ENCODE measurements around the gene ELAVL1.

The ELAVL1 gene

DNA sequence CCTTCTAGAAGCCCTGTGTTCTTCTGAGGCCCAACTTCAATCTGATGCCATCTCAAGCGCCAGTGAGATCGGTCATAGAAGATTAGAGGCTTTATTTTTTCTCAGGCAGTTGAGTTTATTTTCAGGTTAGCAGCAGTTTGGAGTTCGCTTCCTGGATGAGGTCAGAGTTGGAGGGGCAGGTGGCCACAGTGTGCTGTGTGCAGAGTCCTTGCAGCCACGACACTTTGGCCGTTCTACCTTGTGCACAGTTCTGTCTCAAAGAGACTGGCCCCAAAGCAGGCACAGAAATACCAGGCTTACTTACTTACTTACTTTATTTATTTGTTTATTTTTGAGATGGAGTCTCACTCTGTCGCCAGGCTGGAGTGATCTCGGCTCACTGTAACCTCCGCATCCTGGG lies 15.9 kb upstream of the ELAVL1 start:
- no peak for DNase-seq (ENCODE audit: low read depth in 2 of 2)

DNA sequence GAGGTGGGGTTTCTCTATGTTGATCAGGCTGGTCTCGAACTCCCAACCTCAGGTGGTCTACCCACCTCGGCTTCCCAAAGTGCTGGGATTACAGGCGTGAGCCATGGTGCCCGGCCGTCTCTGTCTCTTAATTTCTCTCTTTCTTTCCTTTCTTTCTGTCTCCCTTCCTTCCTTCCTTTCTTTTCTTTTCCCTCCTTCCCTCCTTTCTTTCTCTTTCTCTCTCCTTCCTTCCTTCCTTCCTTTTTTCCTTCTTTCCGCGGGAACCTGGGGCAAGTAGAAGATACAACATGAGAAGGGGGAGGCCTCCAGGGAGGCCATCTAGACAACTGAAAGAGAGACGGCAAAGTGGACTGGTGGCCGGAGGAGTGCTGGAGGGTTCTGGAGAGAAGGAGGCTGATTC lies 15.2 kb upstream of the ELAVL1 start:
- DNase-seq (ENCODE audit: low read depth in 2 of 2), result no peak

DNA sequence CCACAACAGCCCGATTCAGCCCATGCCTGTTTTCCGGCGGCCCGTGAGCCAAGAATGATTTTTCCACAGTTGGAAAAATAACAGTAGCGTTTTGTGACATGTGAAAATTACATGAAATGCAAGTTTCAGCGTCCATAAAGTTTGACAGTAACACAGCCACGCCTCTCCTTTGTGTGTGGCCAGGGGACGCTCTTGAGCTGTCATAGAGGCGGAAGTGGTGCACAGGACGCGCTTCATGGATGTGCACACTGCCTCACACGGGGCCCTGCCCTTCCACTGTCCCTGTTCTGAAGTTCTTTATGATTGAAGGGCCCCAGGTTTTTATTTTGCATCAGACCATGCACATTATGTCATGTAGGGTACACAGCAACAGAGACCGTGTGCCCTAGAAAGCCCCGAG lies 12.4 kb upstream of the ELAVL1 start:
- no peak for DNase-seq (ENCODE audit: low read depth in 2 of 2)

DNA sequence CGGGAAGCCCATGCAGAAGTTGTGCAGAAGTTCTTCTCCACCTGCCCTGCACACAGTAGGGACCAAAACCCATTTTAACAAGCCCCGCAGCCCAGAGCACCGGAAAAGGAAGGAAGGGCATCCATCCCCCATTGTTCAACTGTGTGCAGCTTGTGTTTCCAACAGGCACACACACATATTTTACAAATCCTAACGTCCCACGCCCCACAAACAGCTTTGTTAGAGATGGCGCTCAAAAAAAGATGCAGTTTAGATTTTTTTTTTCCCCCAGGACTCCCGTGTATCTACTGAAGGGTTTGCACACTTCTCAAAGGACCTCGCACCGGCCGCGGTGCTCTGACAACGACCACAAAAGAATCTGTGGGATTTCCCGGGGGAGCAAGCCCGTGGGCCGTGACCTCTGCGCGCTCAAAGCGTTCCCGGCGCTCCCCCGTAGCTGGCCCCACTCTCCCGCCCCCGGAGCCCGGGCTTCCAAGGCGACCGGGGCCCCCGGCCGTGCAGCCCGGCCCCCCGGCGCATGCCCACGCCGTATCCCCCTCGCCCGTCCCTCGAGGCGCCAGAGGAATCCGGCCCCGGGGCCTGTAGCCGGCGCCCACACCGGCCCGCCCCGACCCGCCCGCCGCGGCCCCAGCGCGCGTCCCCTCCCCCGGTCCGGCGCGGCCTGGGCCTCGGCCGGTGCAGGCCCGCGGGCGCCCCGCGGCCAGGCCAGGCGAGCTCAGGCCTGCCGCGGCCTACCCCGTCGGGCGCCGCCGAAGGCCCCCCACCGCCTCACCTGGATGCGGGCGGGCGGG lies 523 bp downstream of the ELAVL1 start:
- peak in 1 of 2 donors; percentile 13 for DNase-seq (ENCODE audit: low read depth in 2 of 2)

DNA sequence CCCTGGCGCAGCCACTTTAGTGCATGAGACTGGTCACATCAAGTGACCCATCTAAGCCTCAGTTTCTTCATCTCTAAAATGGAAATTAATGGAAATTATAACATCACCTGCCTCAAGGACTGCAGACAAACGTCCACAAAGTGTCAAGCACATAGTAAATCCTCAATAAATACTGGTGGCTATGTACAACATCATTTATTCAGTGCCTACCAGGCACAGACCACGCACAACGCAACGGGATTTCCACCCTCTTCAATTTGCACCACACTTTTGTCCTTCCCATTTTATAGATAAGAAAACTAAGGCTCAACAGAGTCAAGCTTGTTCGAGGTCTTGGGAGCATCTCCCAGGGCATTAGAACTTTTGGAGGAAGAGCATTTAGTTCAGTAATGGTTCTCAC lies 1.4 kb downstream of the ELAVL1 start:
- DNase-seq (ENCODE audit: low read depth in 2 of 2), result no peak

DNA sequence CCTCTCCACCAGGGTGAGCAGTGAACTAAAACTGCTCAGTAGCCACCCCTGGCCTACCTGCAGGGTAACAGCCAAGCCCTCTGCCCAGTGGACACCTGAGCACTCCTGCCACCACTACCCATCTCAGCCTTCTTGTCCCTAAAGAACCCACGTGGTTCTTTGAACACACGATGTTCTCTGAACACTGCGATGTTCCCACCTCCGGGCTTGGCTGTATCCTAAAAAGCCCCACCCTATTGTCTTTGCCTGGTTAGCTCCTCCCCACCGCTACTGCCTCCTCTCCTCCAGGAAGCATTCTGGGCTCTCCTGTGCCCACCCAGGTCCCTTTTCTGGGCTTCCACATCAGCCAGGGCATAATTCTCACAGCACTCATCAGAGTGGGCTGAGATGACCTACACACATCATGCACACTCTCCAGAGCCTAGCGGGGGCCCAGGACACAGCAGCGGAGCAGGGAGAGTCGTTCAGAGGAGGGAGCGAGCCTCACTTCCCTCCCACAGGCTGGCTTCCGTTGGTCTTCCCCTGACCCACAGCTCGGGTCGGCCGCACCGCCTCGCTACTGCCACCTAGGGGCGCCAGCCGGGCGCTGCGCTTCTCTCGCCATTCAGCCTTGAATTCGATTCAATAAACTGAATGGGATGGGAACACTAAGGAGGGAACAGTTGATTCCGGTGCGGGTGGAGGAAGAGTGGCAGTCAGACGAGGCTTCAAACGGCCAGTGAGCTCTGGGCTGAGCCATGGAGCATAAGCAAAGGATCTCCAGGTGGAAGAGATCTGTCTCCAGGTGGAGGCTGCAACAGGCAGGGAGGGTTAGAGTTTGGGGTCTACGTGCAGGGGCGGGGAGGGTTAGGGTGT lies 3.2 kb downstream of the ELAVL1 start:
- peak; percentile 40 to 44 for DNase-seq (ENCODE audit: low read depth in 2 of 2)

DNA sequence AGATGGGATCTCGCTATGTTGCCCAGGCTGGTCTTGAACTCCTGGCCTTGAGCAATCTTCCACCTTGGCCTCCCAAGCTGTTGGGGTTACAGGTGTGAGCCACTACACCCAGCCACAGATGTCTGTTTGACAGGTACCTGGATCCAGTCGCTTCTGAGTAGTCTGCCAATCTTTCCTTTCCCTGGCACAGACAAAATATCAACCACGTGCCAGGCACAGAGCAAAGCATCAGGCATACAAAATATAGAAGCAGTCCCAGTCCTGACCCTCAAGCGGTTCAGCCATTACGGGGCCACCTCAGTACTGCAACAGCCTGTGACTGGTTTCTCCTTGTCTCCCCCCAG lies 3.8 kb downstream of the ELAVL1 start:
- no peak for DNase-seq (ENCODE audit: low read depth in 2 of 2)

DNA sequence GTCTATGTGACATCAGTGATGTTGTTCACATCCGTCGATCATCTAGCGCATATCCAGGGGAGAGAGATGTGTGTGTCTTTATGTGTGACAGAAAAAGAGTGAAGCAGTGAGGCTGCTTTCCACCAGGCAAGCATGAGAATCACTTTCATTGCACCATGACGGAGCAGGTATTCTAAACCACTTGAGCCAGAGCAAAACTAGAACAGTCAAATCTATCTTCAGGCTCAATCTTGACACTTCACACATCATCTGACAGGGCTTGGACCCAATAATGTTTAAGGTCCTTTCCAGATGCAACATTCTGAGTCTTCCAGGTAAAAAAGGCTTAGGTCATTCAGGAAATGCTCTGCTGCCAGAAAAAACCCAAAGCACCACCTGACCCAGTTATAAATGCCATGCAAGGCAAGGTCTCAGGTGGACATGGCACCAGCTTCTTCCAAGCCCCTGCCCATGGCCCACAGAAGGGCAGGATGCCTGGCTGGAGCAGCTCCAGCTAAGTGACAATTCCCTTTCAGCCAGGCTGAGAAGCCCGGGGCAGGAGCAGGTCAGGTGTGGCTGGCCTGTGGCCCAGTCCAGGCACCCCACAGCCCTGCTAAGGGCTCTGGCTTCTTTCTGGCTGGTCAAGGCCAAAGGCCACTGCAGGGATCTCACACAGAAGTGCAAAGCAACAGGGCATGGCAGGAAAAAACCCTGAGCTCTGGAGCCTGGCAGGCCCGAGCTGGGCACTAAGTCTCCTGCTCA lies 5.0 kb downstream of the ELAVL1 start:
- DNase-seq (ENCODE audit: low read depth in 2 of 2), result no peak

DNA sequence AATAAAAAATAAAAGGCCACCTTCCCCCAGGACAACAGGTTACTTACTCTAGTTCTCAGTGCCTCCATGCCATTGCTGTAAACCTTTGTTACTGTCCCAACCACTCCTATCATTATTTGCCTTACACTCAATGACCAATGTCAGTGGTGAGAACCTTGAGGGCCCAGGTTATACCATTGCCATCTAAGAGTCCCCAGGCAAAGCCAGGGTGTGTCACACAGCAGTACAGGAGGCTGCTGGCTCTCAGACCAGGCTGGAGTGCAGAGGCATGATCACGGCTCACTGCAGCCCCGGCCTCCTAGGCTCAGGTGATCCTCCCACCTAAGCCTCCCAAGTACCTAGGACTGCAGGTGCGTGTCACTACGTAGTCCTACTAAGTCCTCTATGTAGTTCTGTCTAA lies 6.1 kb downstream of the ELAVL1 start:
- no peak for DNase-seq (ENCODE audit: low read depth in 2 of 2)

DNA sequence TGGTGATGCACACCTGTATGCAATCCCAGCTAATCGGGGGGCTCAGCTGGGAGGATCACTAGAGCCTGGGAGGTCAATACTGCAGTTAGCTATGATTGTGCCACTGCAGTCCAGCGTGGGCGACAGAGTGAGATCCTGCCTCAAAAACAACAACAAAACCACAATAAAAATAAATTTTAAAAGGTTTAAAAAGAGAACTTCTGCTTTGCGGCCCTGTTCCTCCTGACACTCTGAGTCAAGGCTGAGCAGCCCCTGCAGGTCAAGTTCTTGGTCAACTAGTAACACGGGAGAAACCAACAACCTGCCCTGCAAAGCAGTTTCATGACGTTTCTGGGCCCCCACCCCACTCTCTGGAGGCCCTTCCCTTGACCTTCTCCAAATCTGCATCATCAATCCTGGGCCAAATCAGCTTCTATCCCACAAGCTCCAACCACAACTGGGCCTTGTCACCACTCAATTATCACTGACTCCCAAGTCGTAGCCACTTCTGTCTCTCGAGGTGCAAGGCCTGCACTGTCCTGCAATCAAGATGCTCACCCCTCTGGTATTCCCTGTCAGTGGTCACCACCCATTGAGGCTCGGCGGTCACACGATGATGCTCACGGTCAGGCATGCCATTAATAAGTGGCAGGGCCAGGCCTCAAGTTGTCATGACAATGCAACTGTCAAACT lies 7.5 kb downstream of the ELAVL1 start:
- no peak for DNase-seq (ENCODE audit: low read depth in 2 of 2)

DNA sequence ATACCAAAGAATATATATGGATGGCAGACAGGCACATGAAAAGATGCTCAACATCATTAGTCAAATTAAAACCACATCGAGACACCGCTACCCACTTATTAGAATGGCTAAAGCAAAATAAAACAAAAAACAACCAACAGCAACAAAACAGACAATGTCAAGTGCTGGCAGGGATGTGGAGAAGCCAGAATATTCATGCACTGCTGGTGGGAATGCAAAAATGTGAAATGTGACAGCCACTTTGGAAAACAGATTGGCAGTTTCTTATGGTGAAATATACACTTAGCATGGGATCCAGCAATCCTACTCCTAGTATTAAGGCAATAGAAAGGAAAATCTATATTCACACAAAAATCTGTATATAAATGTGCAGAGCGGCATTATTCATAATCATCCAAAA lies 8.6 kb downstream of the ELAVL1 start:
- no peak for DNase-seq (ENCODE audit: low read depth in 2 of 2)

DNA sequence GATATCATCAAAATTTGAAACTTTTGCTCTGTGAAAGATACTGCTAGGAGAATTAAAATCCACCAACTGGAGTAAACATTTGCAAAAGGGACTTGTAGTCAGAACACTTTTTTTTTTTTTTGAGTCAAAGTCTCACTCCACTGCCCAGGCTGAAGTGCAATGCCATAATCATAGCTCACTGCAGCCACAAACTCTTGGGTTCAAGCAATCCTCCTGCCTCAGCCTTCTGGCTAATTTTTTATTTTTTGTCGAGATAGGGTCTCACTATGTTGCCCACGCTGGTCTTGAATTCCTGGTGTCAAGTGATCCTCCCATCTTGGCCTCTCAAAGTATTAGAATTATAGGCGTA lies 9.7 kb downstream of the ELAVL1 start:
- DNase-seq (ENCODE audit: low read depth in 2 of 2), result no peak

DNA sequence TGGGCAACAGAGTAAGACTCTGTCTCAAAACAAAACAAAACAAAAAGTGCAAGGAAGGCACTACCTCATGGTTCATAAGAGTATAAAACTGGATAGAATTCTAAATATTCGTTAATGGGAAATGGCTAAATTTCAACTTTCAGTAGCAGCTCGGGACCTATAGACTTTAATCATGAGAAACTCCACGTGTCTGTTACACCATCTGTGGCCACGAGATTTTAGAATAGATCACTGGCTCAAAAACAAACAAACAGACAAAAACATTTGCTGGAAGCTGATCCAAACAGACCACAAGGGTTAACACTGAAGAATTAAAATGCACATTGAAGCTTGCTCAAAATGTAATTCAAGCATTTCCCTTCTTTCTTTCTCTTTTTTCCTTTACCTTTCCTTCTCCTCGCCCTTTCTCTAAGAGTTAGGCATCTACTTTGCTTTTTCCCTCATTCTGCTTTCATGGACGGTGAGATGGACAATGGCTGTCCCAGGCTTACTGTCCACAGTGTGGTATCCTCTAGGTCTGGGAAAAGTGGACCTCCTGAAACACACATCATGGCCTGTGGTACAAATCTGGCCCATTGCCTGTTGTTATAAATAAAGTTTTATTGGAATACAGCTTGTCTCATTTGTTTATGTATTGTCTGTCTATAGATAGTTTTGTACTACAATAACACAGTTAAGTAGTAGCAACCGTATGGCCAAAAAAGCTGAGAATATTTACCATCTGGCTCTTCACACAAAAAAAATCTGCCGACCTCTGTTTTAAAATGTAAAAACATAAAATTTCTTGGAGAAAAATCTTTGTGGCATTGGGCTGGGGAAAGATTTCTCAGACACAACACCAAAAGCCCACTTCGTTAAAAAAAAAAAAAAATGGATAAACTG lies 10.3 kb downstream of the ELAVL1 start:
- DNase-seq (ENCODE audit: low read depth in 2 of 2), result no peak

DNA sequence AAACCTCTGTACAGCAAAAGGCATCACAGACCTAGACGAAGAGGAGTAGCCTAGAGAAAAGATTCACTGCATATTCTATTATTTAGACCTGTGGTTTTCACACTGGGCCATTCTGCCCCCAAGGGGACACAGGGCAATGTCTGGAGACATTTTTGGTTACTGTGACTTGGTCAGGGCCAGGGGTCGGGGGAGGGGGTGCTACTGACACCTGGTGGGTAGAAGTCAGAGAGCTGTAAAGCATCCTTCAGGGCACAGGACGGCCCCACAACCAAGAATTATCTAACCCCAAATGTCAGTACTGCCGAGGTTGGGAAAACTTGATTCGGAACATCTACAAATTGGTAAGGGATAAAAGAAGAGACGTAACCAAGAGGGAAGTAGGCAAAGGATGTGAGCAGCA lies 11.3 kb downstream of the ELAVL1 start:
- DNase-seq (ENCODE audit: low read depth in 2 of 2), result no peak

DNA sequence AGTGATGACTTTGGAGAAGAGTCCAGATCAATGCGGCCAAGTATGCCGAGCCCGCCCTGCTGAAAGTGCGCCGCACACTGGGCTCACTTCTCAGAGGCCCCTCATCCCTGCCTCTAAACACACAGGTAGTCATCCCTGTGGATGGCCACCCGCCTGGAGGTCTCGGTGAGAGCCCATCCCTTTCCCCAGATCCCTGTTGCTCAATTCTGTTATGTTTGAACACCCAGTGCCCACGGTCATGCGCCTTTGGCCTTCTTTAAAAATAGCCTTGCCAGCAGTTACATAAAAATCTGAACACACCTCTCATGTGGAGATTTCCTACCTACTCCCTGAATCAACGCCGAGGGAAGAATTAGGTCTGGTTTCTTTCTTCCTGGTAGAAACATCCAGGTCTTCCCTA lies 11.9 kb downstream of the ELAVL1 start:
- no peak for DNase-seq (ENCODE audit: low read depth in 2 of 2)

DNA sequence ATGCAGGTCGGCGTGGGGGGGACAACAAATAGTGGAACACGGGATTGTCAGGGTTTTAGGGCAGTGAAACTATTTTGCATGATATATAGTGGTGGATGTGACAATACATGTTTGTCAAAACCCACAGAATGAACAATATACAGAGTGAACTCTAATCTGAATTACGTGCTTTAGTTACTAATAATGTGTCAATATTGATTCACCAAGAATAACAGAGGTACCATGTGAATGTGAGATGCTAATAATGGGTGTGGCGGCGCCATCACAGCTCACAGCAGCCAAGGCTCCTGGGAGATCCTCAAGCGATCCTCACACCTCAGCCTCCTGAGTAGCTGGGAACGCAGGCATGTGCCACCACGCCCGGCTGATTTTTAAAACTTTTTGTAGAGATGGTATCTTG lies 12.9 kb downstream of the ELAVL1 start:
- DNase-seq (ENCODE audit: low read depth in 2 of 2), result no peak

DNA sequence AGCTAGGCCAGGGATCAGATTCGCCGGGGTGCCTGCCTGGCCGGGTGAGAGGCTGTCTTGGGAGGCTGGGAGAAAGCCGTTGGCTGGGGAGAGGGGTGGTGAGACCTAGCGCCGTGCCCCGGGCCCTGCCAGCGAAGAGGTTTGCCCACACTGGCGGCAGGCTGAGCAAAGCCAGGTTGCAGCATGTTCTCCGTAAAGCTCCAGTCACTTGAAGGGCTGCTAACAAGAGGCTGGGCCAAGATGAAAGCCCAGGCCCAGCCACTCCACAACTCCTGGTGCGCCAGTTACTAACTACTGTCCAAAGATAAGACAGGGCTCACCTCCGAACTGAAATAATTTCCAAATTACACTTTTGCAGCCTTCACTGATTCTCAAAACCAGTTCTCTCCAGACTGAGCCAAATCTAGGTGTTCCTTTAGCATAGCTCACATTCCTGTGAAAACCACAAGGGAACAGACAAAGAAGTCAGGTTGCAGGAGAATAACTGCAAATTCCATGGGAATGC lies 16.3 kb downstream of the ELAVL1 start:
- no peak for DNase-seq (ENCODE audit: low read depth in 2 of 2)

DNA sequence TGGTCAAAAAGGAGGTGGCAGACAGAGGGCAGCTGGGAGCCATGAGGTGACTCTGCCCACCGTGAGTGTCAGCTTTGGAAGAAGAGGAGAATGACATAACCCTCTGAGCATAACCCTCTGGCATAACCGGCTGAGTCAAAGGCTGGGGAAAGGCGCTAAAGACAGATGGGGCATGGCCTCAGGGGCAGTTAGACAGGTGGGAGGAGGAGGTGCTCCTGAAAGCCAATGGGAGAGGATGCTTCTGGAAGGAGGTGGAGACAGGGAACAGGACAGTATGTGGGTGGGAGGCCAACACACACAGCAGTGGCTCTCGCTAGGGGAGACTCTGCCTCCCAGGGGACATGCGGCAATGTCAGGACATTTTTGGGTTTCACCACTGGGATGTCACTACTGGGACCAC lies 17.1 kb downstream of the ELAVL1 start:
- DNase-seq (ENCODE audit: low read depth in 2 of 2), result no peak

DNA sequence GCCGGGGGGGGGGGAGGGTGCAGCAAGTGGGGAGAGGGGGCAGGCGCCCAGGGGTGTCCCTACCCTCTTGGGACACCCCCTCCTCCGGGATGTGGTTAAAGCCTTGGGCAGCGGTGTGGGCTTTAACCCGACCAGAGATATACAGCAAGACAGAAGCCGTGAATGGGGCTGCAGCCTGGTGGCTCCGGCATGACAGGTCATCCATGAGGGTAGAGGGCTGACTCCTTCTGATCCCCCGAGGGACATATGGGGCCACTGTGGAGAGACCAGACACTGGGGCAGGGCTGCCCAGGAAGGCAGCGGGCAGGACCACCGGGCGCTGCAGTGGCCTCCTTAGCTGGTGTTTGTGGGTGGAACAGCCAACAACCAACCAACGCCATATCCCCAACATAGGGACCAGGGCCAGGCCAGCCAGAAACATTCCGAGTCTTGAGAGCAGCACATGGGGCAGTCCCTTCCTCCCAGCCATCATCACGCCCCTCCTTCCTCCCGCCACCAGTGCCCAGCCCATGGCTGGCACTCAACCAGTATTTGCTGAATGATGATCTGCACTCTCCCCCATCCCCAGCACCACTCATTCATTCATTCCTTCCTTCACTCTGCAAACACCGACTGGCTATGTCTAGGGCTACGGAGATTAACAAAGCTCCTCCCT lies 18.2 kb downstream of the ELAVL1 start:
- no peak for DNase-seq (ENCODE audit: low read depth in 2 of 2)

DNA sequence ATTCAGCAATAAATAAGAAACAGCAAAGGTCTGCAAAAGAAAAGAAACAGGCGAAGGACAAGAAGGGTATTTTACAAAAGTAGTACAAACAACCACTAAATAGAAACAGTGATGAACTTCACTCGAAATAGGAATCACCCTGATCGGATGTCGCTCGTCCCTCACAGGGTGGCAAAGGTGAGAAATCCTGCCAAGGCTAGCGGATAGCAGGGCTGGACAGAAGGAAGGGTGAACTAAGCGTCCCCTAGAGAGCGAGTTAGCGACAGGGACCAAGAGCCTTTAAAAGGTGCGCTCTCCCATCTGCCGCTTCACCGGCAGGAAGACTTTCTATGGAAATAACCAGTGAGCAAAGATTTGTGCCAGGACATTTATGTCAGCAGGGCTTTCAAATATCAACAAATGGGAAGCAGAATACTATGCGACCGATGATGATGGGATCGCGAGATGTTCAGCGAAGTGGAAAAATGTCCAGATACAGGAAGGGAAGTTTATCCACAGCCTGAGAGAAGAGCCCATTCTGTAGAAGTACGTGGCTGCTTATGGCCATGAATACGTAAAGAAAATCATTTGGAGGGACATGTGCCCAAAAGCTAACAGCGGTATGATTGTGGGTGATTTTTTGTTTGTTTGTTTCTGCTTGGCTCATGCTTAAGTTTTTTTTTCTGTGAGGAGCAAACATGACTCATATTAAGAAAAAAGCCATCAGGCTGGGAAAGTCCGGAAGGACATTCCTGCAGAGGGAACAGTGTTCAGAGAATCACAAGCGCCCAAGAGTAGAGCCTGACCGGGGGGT lies 18.9 kb downstream of the ELAVL1 start:
- DNase-seq (ENCODE audit: low read depth in 2 of 2), result no peak

Data from stimulated activated CD8-positive, alpha-beta memory T cell treated with anti-CD3 and anti-CD28 coated beads, Interleukin-15, amount 100 ng/mL, for 4 hours (primary cell).